ENCODE data around the gene ECSIT. TPM values are rescaled to one million over a fixed set of nuclear protein-coding genes. Genes with fewer than 3 reads are reported as not detected.

The ECSIT gene
- total and polyA plus RNA-seq, 2 donors (not counting 1 experiment from before 2014, with no cell fraction given) = 45.6 to 63.1 TPM

DNA sequence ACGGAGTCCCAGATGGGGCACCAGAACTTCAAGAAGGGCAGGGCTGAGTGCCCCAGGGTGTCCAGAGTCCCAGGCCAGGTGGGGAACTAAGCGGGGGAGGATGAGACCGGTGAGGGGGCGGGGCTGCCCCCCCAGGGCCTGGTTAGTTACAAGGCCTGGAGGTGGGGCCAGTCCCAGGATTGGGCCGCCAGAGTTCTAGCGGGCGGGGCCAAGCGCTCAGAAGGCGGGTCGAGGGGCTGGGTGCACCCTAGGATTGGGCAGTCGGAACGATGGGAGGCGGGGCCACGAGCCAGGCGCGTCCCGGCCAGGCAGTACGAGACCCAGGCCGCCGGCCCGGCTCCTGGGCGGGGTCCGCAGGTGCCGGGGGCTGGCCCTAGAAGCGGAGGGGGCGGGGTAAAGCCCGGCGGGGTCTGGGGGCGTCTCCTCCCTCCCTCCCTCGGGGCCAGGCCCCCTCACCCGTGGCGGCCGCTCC is 23.9 kb downstream of the ECSIT start:
- H3K27ac Mint-ChIP-seq = peak overlapping the region; percentile 93
- Histone ChIP-seq H3K27ac (ENCODE audit: low read length in 2 of 2) (peak overlapping the region; percentile 65 to 98), H3K4me2 (replicated peaks; ENCODE audit: low read depth, low read length, poor library complexity, severe bottlenecking) (peak overlapping the region; percentile 98), H3K4me1 (ENCODE audit: control insufficient read depth in 2 of 2, insufficient read depth in 2 of 2, low read length in 2 of 2) (peaks cover 9 to 13% of the 10 kb centered on the region in 2 donors), H3K79me2 (ENCODE audit: control insufficient read depth, insufficient read depth, low read length) (peaks cover 3% of the 10 kb centered on the region), H4K20me1 (ENCODE audit: control insufficient read depth, insufficient read depth, low read length, poor library complexity, severe bottlenecking) (no peaks in the 10 kb centered on the region), H3K4me3 (ENCODE audit: control extremely low read depth in 1 of 5, extremely low read depth in 1 of 5, insufficient read depth in 1 of 5, low read depth in 2 of 5, low read length in 4 of 5) (peak overlapping the region in 4 of 5 experiments; percentile 62 to 98 (median 82)), H2AFZ (ENCODE audit: insufficient read depth, low read depth, low read length, poor library complexity, severe bottlenecking) (peak overlapping the region; percentile 96), H3K36me3 (replicated peaks in 1 of 2; ENCODE audit: control extremely low read depth in 1 of 2, control insufficient read depth in 1 of 2, extremely low read depth in 1 of 2, insufficient read depth in 2 of 2, low read length in 1 of 2) (no peaks in the 10 kb centered on the region), H3K9ac (ENCODE audit: low read length) (peak overlapping the region; percentile 99), H3K9me3 (ENCODE audit: control extremely low read depth in 1 of 3, control insufficient read depth in 2 of 3, insufficient read depth in 1 of 3, low read length in 2 of 3) (no peaks in the 10 kb centered on the region), H3K27me3 (replicated peaks in 1 of 4; ENCODE audit: control extremely low read depth in 1 of 4, control insufficient read depth in 3 of 4, insufficient read depth in 4 of 4, low read length in 3 of 4) (no peaks in the 10 kb centered on the region)
- H3K4me1 Mint-ChIP-seq = peaks cover 13% of the 10 kb centered on the region
- intact Hi-C loops (cut with micrococcal nuclease) = loop anchor here (1.0 to 2.0 kb wide), 7 partner anchors 23 to 1192 kb away; partner anchors contain the start of genes CCDC159, ECSIT, ELOF1 and FBXW9
- TF ChIP-seq, protein P1, sequence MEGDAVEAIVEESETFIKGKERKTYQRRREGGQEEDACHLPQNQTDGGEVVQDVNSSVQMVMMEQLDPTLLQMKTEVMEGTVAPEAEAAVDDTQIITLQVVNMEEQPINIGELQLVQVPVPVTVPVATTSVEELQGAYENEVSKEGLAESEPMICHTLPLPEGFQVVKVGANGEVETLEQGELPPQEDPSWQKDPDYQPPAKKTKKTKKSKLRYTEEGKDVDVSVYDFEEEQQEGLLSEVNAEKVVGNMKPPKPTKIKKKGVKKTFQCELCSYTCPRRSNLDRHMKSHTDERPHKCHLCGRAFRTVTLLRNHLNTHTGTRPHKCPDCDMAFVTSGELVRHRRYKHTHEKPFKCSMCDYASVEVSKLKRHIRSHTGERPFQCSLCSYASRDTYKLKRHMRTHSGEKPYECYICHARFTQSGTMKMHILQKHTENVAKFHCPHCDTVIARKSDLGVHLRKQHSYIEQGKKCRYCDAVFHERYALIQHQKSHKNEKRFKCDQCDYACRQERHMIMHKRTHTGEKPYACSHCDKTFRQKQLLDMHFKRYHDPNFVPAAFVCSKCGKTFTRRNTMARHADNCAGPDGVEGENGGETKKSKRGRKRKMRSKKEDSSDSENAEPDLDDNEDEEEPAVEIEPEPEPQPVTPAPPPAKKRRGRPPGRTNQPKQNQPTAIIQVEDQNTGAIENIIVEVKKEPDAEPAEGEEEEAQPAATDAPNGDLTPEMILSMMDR (IDR thresholded peaks at IDR 0.05) = no peak
- TF ChIP-seq EZH2 (IDR thresholded peaks at IDR 0.05; ENCODE audit: borderline replicate concordance, insufficient read depth, low read depth, low read length, poor library complexity, severe bottlenecking) = no peak
- no peaks in the 10 kb centered on the region for H3K27me3 Mint-ChIP-seq
- WGBS (ENCODE audit: insufficient coverage) = 1% methylated on average over 26 of the region's 33 CpGs
- CTCF ChIA-PET = no interaction called here
- ATAC-seq (ENCODE audit: low read depth) = peak; percentile 90
- POLR2A ChIA-PET = interaction anchor here (0.9 kb wide), 1 partner anchor 31 kb away, joined by 3 read pairs; no protein-coding TSS in a partner anchor
- H3K4me3 Mint-ChIP-seq = peak overlapping the region; percentile 87
- peak; percentile 97 for DNase-seq
- H3K9me3 Mint-ChIP-seq (ENCODE audit: insufficient read depth) = no peaks in the 10 kb centered on the region

DNA sequence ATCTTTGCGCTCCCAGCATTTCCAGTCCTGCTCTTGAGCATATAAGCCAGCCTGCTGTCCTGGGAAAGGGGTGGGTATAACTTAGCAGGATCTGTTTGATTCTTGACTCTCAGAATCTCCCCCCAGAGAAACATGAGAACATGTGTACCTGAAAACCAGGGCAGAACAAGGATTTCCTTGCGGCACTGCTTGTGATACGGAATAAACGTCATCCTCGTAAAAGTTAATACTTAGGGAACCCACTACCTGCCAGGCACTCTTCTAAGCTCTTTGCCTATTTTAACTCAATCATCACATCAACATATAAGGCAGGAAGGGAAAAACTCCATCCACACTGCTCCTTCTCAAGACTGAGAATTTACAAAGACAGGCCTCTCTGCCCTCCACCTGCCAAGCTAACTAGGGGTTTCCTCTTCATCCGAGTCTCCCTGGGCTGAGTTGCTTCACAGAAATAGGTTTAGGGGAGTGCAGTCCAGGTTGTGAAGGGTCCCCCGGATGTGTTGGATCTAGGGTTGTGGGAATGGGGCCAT is 24.4 kb downstream of the ECSIT start:
- H3K9ac ChIP-seq (ENCODE audit: low read length) = peak overlapping the region; percentile 99
- 70% methylated on average over 5 of the region's 7 CpGs for WGBS (ENCODE audit: insufficient coverage)
- no peaks in the 10 kb centered on the region for H4K20me1 ChIP-seq (ENCODE audit: control insufficient read depth, insufficient read depth, low read length, poor library complexity, severe bottlenecking)
- no peaks in the 10 kb centered on the region for H3K27me3 ChIP-seq (replicated peaks in 1 of 4; ENCODE audit: control extremely low read depth in 1 of 4, control insufficient read depth in 3 of 4, insufficient read depth in 4 of 4, low read length in 3 of 4)
- H3K36me3 ChIP-seq (replicated peaks in 1 of 2; ENCODE audit: control extremely low read depth in 1 of 2, control insufficient read depth in 1 of 2, extremely low read depth in 1 of 2, insufficient read depth in 2 of 2, low read length in 1 of 2) = no peaks in the 10 kb centered on the region
- H3K4me3 Mint-ChIP-seq = peak overlapping the region; percentile 87
- no peak for ATAC-seq (ENCODE audit: low read depth)
- peak overlapping the region; percentile 93 for H3K27ac Mint-ChIP-seq
- H3K9me3 Mint-ChIP-seq (ENCODE audit: insufficient read depth) = no peaks in the 10 kb centered on the region
- no peak for DNase-seq
- peak overlapping the region; percentile 65 to 98 for H3K27ac ChIP-seq (ENCODE audit: low read length in 2 of 2)
- peak overlapping the region in 4 of 5 experiments; percentile 62 to 98 (median 82) for H3K4me3 ChIP-seq (ENCODE audit: control extremely low read depth in 1 of 5, extremely low read depth in 1 of 5, insufficient read depth in 1 of 5, low read depth in 2 of 5, low read length in 4 of 5)
- POLR2A ChIA-PET = no interaction called here
- CTCF ChIA-PET = no interaction called here
- peaks cover 13% of the 10 kb centered on the region for H3K4me1 Mint-ChIP-seq
- H3K4me2 ChIP-seq (replicated peaks; ENCODE audit: low read depth, low read length, poor library complexity, severe bottlenecking) = peak overlapping the region; percentile 98
- peak overlapping the region; percentile 96 for H2AFZ ChIP-seq (ENCODE audit: insufficient read depth, low read depth, low read length, poor library complexity, severe bottlenecking)
- H3K4me1 ChIP-seq (ENCODE audit: control insufficient read depth in 2 of 2, insufficient read depth in 2 of 2, low read length in 2 of 2) = peaks cover 9 to 13% of the 10 kb centered on the region in 2 donors
- no peaks in the 10 kb centered on the region for H3K27me3 Mint-ChIP-seq
- no peaks in the 10 kb centered on the region for H3K9me3 ChIP-seq (ENCODE audit: control extremely low read depth in 1 of 3, control insufficient read depth in 2 of 3, insufficient read depth in 1 of 3, low read length in 2 of 3)
- no peak for TF ChIP-seq EZH2 (IDR thresholded peaks at IDR 0.05; ENCODE audit: borderline replicate concordance, insufficient read depth, low read depth, low read length, poor library complexity, severe bottlenecking)
- TF ChIP-seq, protein P1 (IDR thresholded peaks at IDR 0.05) = no peak
- intact Hi-C loops (cut with micrococcal nuclease) = loop anchor here (1.0 to 2.0 kb wide), 7 partner anchors 22 to 1192 kb away; partner anchors contain the start of genes CCDC159, ECSIT, ELOF1 and FBXW9
- peaks cover 3% of the 10 kb centered on the region for H3K79me2 ChIP-seq (ENCODE audit: control insufficient read depth, insufficient read depth, low read length)

Data from B cell (primary cell).